Trophoblast cell (in vitro differentiated cells and primary cell): ENCODE data around the gene CNRIP1.

ENCODE experiments used
- DNase-seq, 2 donors: peaks; one replicate each; pipeline ENCODE4 v3.0.0-alpha.2; 2016
- H2AFZ ChIP-seq: 2 replicates; pipeline ENCODE4 v1.6.1; 2013; ENCODE audit warnings: low read length, moderate library complexity, mild to moderate bottlenecking; ENCODE audit not compliant: insufficient read depth, poor library complexity
- H2AK5ac ChIP-seq: 2 replicates; pipeline ENCODE4 v1.6.1; 2013; ENCODE audit warnings: mild to moderate bottlenecking, low read length
- H2BK120ac ChIP-seq: 2 replicates; pipeline ENCODE4 v1.6.1; 2013; ENCODE audit warnings: low read length, mild to moderate bottlenecking, moderate library complexity; ENCODE audit not compliant: insufficient read depth, poor library complexity
- H2BK12ac ChIP-seq: 2 replicates; pipeline ENCODE4 v1.6.1; 2013; ENCODE audit warnings: mild to moderate bottlenecking, low read length, moderate library complexity
- H2BK5ac ChIP-seq: 2 replicates; pipeline ENCODE4 v1.6.1; 2013; ENCODE audit warnings: low read length, low read depth, moderate library complexity, mild to moderate bottlenecking; ENCODE audit not compliant: poor library complexity
- H3K14ac ChIP-seq: 2 replicates; pipeline ENCODE4 v1.6.1; 2013; ENCODE audit warnings: mild to moderate bottlenecking, low read length
- H3K18ac ChIP-seq: 2 replicates; pipeline ENCODE4 v1.6.1; 2013; ENCODE audit warnings: mild to moderate bottlenecking, low read length
- H3K23ac ChIP-seq: 2 replicates; pipeline ENCODE4 v1.6.1; 2013; ENCODE audit warnings: low read length
- H3K27ac ChIP-seq: 2 replicates; pipeline ENCODE4 v1.5.1; 2013; ENCODE audit warnings: low read depth, mild to moderate bottlenecking, inconsistent platforms, low read length, moderate library complexity
- H3K27me3 ChIP-seq: 2 replicates; pipeline ENCODE4 v1.6.1; 2013; ENCODE audit warnings: inconsistent platforms, mild to moderate bottlenecking, low read length, moderate library complexity; ENCODE audit not compliant: insufficient read depth
- H3K36me3 ChIP-seq, 2 experiments: 1 replicate in 1 of 2; 2 replicates in 1 of 2; pipeline ENCODE4 v1.6.1; 2013; ENCODE audit warnings: low read length in 2 of 2, mild to moderate bottlenecking in 2 of 2, moderate library complexity in 1 of 2; ENCODE audit not compliant: insufficient read depth in 2 of 2, control insufficient read depth in 1 of 2
- H3K4ac ChIP-seq: 2 replicates; pipeline ENCODE4 v1.6.1; 2013; ENCODE audit warnings: low read depth, mild to moderate bottlenecking, low read length, moderate library complexity
- H3K4me1 ChIP-seq, 2 experiments: 1 replicate in 1 of 2; 2 replicates in 1 of 2; pipeline ENCODE4 v1.6.1; 2013; ENCODE audit warnings: low read length in 2 of 2, mild to moderate bottlenecking in 2 of 2, moderate library complexity in 1 of 2; ENCODE audit not compliant: insufficient read depth in 2 of 2, control insufficient read depth in 1 of 2
- H3K4me2 ChIP-seq: 2 replicates; pipeline ENCODE4 v1.6.1; 2013; ENCODE audit warnings: inconsistent platforms, mild to moderate bottlenecking, low read length, moderate library complexity
- H3K4me3 ChIP-seq: 2 replicates; pipeline ENCODE4 v1.5.1; 2013; ENCODE audit warnings: mild to moderate bottlenecking, low read depth, low read length, inconsistent platforms
- H3K79me1 ChIP-seq: one replicate; pipeline ENCODE4 v1.6.1; 2013; ENCODE audit warnings: low read length
- H3K79me2 ChIP-seq: 2 replicates; pipeline ENCODE4 v1.6.1; 2013; ENCODE audit warnings: low read length, mild to moderate bottlenecking; ENCODE audit not compliant: control insufficient read depth, insufficient read depth, poor library complexity
- H3K9ac ChIP-seq: 2 replicates; pipeline ENCODE4 v1.6.1; 2013; ENCODE audit warnings: mild to moderate bottlenecking, low read length
- H3K9me3 ChIP-seq: 2 replicates; pipeline ENCODE4 v1.6.1; 2013; ENCODE audit warnings: low read depth, mild to moderate bottlenecking, control low read depth, inconsistent platforms, low read length; ENCODE audit not compliant: insufficient read depth
- H4K12ac ChIP-seq: 2 replicates; pipeline ENCODE4 v1.6.1; 2013; ENCODE audit warnings: low read depth, mild to moderate bottlenecking, low read length, moderate library complexity
- H4K8ac ChIP-seq: 2 replicates; pipeline ENCODE4 v1.6.1; 2013; ENCODE audit warnings: low read depth, mild to moderate bottlenecking, low read length, moderate library complexity
- H4K91ac ChIP-seq: one replicate; pipeline ENCODE4 v1.6.1; 2013; ENCODE audit warnings: low read depth, mild to moderate bottlenecking, low read length, moderate library complexity
- WGBS: extraction: QIAGEN DNeasy Blood & Tissue Kit; methylation state at CpG from one replicate; pipeline ENCODE4 v1.1.7; 2013; ENCODE audit warnings: missing lambda C conversion rate; ENCODE audit not compliant: insufficient read length, insufficient coverage; ENCODE audit errors: extremely low coverage; 5-methylcytosine and 5-hydroxymethylcytosine counted together

The CNRIP1 gene

GRCh38 chr2:68274022-68274421 is 45.7 kb downstream of the CNRIP1 start:
- Histone ChIP-seq H3K4me2 (no peak overlapping the region), H2BK120ac (no peak overlapping the region), H3K36me3 (no peaks in the 10 kb centered on the region), H3K27ac (no peak overlapping the region), H3K14ac (no peak overlapping the region), H2BK12ac (no peak overlapping the region), H3K9ac (no peak overlapping the region), H3K23ac (no peak overlapping the region), H2AFZ (no peak overlapping the region), H4K91ac (no peak overlapping the region), H3K4me1 (no peaks in the 10 kb centered on the region), H3K9me3 (no peaks in the 10 kb centered on the region), H3K18ac (no peak overlapping the region), H2BK5ac (no peak overlapping the region), H3K4me3 (no peak overlapping the region), H3K4ac (no peak overlapping the region), H3K79me1 (no peaks in the 10 kb centered on the region), H4K12ac (no peak overlapping the region), H2AK5ac (no peak overlapping the region), H3K79me2 (no peaks in the 10 kb centered on the region), H3K27me3 (no peaks in the 10 kb centered on the region), H4K8ac (no peak overlapping the region)
- no peak for DNase-seq
- WGBS: no CpG with 5 or more reads among the region's 3 CpGs

DNA sequence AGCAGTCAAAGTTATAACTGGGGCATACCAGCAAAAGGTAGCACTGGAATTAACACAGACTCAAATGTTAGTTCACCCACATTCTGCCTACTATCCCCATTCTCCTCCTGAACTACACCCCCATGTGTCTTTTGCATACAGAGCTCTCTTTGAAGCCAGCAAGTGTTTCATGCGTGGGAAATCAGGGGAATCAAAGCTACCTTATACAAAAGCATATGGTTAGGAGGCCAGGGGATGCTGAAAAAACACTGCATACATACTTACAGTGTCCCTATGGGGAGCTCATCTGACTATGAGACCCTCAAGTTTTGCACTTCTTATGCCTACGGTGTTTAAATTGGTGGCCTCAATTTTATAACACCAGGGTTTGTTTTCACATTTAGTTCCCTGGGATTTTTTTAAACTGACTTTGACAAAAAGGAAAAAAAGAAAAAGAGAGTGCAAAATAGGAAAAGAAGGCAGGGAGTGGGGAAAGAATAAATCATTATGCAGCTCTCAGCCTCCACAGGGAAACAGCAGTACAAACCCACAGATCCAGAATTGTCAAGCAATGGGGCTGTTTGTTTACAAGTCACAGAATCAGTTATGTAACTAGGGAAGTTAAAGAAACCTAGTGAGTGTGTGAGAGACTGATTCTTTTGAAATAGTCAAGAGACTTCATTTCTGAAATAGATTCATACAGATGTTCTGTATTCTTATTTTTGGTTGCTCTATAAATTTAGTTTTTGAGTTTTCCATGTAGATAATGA is 47.3 kb downstream of the CNRIP1 start:
- H3K14ac ChIP-seq: no peak overlapping the region
- H2AK5ac ChIP-seq: no peak overlapping the region
- H2BK120ac ChIP-seq: no peak overlapping the region
- H3K4me1 ChIP-seq: no peaks in the 10 kb centered on the region
- H3K18ac ChIP-seq: no peak overlapping the region
- no peaks in the 10 kb centered on the region for H3K9me3 ChIP-seq
- H3K23ac ChIP-seq: no peak overlapping the region
- H4K91ac ChIP-seq: no peak overlapping the region
- no peaks in the 10 kb centered on the region for H3K36me3 ChIP-seq
- H3K27me3 ChIP-seq: no peaks in the 10 kb centered on the region
- H3K4me2 ChIP-seq: no peak overlapping the region
- H3K79me1 ChIP-seq: no peaks in the 10 kb centered on the region
- H3K79me2 ChIP-seq: no peaks in the 10 kb centered on the region
- H3K4me3 ChIP-seq: no peak overlapping the region
- DNase-seq: no peak
- no peak overlapping the region for H4K8ac ChIP-seq
- no peak overlapping the region for H2AFZ ChIP-seq
- no peak overlapping the region for H3K27ac ChIP-seq
- H4K12ac ChIP-seq: no peak overlapping the region
- H2BK5ac ChIP-seq: no peak overlapping the region
- no peak overlapping the region for H2BK12ac ChIP-seq
- H3K4ac ChIP-seq: no peak overlapping the region
- WGBS: no CpG with 5 or more reads among the region's 2 CpGs
- H3K9ac ChIP-seq: no peak overlapping the region

GRCh38 chr2:68266655-68267054 is 53.1 kb downstream of the CNRIP1 start:
- Histone ChIP-seq H3K9me3 (no peaks in the 10 kb centered on the region), H4K12ac (no peak overlapping the region), H3K27ac (no peak overlapping the region), H3K4me3 (no peak overlapping the region), H3K27me3 (no peaks in the 10 kb centered on the region), H4K91ac (no peak overlapping the region), H2AK5ac (no peak overlapping the region), H4K8ac (no peak overlapping the region), H3K36me3 (no peaks in the 10 kb centered on the region), H3K79me2 (no peaks in the 10 kb centered on the region), H3K14ac (no peak overlapping the region), H3K23ac (no peak overlapping the region), H3K4me1 (no peaks in the 10 kb centered on the region), H3K18ac (no peak overlapping the region), H3K4me2 (no peak overlapping the region), H3K79me1 (no peaks in the 10 kb centered on the region), H2AFZ (no peak overlapping the region), H2BK5ac (no peak overlapping the region), H3K9ac (no peak overlapping the region), H2BK120ac (no peak overlapping the region), H3K4ac (no peak overlapping the region), H2BK12ac (no peak overlapping the region)
- no peak for DNase-seq
- WGBS: no CpG with 5 or more reads among the region's 1 CpG

DNA sequence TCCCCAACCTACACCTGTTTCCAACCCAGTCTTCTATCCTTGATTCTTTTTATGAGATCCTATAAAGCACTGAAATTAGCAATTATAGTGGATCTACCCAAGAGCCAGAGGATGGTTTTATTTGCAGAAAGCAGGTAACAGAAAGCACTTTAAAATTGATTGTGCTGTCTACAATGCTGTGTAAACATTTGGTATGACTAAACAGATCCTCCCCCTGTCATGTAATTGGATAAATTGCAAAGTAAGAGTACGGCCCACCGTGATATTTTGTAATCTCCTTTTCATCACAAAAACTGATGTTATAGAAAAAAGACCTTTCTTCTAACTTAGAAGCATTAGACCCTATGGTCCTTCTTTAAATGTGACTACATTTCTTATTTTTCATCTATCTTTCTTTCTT is 56.1 kb downstream of the CNRIP1 start:
- no peak overlapping the region for H3K14ac ChIP-seq
- H2BK120ac ChIP-seq: no peak overlapping the region
- no peak overlapping the region for H4K12ac ChIP-seq
- no peak overlapping the region for H2BK12ac ChIP-seq
- H4K91ac ChIP-seq: no peak overlapping the region
- H3K79me1 ChIP-seq: no peaks in the 10 kb centered on the region
- H3K9me3 ChIP-seq: no peaks in the 10 kb centered on the region
- H3K27me3 ChIP-seq: no peaks in the 10 kb centered on the region
- no peak overlapping the region for H3K27ac ChIP-seq
- no peak overlapping the region for H3K4ac ChIP-seq
- H2AK5ac ChIP-seq: no peak overlapping the region
- H3K23ac ChIP-seq: no peak overlapping the region
- DNase-seq: no peak
- H2BK5ac ChIP-seq: no peak overlapping the region
- H3K9ac ChIP-seq: no peak overlapping the region
- no peak overlapping the region for H2AFZ ChIP-seq
- H3K18ac ChIP-seq: no peak overlapping the region
- H3K36me3 ChIP-seq: no peaks in the 10 kb centered on the region
- no CpG with 5 or more reads among the region's 2 CpGs for WGBS
- H4K8ac ChIP-seq: no peak overlapping the region
- no peak overlapping the region for H3K4me3 ChIP-seq
- no peaks in the 10 kb centered on the region for H3K79me2 ChIP-seq
- H3K4me1 ChIP-seq: no peaks in the 10 kb centered on the region
- H3K4me2 ChIP-seq: no peak overlapping the region
